H1 (cell line): ENCODE data around the gene HSPBP1. TPM values are rescaled to one million over a fixed set of nuclear protein-coding genes. Genes with fewer than 3 reads are reported as not detected.

Source experiments
- CTCF ChIA-PET: fragments of 300-600 bp; sonication (Branson Sonifier 250); formaldehyde crosslinking; loops from one replicate; lab custom pipeline; 2021; ENCODE audit not compliant: partially characterized antibody; lab: Charles Lee
- POLR2A ChIA-PET: fragments of 300-600 bp; sonication (Branson Sonifier 250); formaldehyde crosslinking; loops from one replicate; lab custom pipeline; 2021; ENCODE audit warnings: inconsistent platforms; ENCODE audit not compliant: partially characterized antibody; lab: Charles Lee
- DNase-seq, 2 experiments: peaks; one replicate each; pipeline versions ENCODE4 v3.0.0 to v3.0.0-alpha.2; 2010 to 2022; ENCODE audit warnings: low spot score in 2 of 2, low read depth in 1 of 2, mixed read lengths in 1 of 2
- FAIRE-seq: peaks from 2 replicates; lab custom pipeline; 2011; peaks lifted over from hg19 to GRCh38; lab: Jason Lieb, UNC
- H2AFZ ChIP-seq: 2 replicates; pipeline ENCODE4 v1.8.1; 2012; ENCODE audit warnings: low read length, inconsistent platforms
- H2AK5ac ChIP-seq: 2 replicates; pipeline ENCODE4 v1.6.1; 2013; ENCODE audit warnings: low read depth, low read length
- H2BK120ac ChIP-seq: replicated peaks from 2 replicates; pipeline ENCODE3; 2013; ENCODE audit warnings: low read depth, low read length, inconsistent platforms
- H2BK12ac ChIP-seq: 2 replicates; pipeline ENCODE4 v1.6.1; 2013; ENCODE audit warnings: low read depth, low read length
- H2BK15ac ChIP-seq: 2 replicates; pipeline ENCODE4 v1.6.1; 2013; ENCODE audit warnings: low read length
- H2BK20ac ChIP-seq: 2 replicates; pipeline ENCODE4 v1.6.1; 2013; ENCODE audit warnings: low read length
- H2BK5ac ChIP-seq: 2 replicates; pipeline ENCODE4 v1.6.1; 2013; ENCODE audit warnings: low read depth, low read length
- H3K14ac ChIP-seq: 2 replicates; pipeline ENCODE4 v1.6.1; 2013; ENCODE audit warnings: inconsistent platforms; ENCODE audit not compliant: insufficient read length
- H3K18ac ChIP-seq: 2 replicates; pipeline ENCODE4 v1.6.1; 2013; ENCODE audit warnings: low read length; ENCODE audit errors: extremely low read depth
- H3K23ac ChIP-seq: 2 replicates; pipeline ENCODE4 v1.6.1; 2013; ENCODE audit warnings: inconsistent platforms; ENCODE audit not compliant: insufficient read length
- H3K23me2 ChIP-seq: 2 replicates; pipeline ENCODE4 v1.6.1; 2013; ENCODE audit warnings: low read depth, low read length
- H3K27ac ChIP-seq: 2 replicates; pipeline ENCODE4 v1.6.1; 2011; ENCODE audit warnings: low read depth, low read length, inconsistent platforms
- H3K27me3 ChIP-seq, 4 experiments: replicated peaks in 1 of 4; 1 replicate in 1 of 4; 2 replicates in 3 of 4; pipeline versions ENCODE4 v1.6.1 to v1.8.1; 2011 to 2013; ENCODE audit warnings: low read length in 3 of 4, mild to moderate bottlenecking in 3 of 4, inconsistent platforms in 2 of 4, mixed read lengths in 2 of 4, moderate library complexity in 1 of 4; ENCODE audit not compliant: control insufficient read depth in 3 of 4, insufficient read depth in 3 of 4; ENCODE audit errors: extremely low read depth in 1 of 4
- H3K36me3 ChIP-seq, 4 experiments: 2 replicates each; pipeline versions ENCODE4 v1.6.1 to v1.8.1; 2011 to 2013; ENCODE audit warnings: mild to moderate bottlenecking in 4 of 4, low read length in 3 of 4, moderate library complexity in 2 of 4, control low read depth in 1 of 4, inconsistent platforms in 1 of 4; ENCODE audit not compliant: insufficient read depth in 4 of 4, control insufficient read depth in 2 of 4
- H3K4ac ChIP-seq: replicated peaks from 2 replicates; pipeline ENCODE3; 2013; ENCODE audit warnings: low read length, low read depth, mixed read lengths, inconsistent platforms; ENCODE audit not compliant: insufficient read length
- H3K4me1 ChIP-seq, 4 experiments: replicated peaks in 1 of 4; 1 replicate in 1 of 4; 2 replicates in 3 of 4; pipeline versions ENCODE4 v1.6.1 to v1.8.1; 2011 to 2013; ENCODE audit warnings: low read length in 3 of 4, inconsistent platforms in 2 of 4, mixed read lengths in 1 of 4; ENCODE audit not compliant: insufficient read depth in 4 of 4, control insufficient read depth in 3 of 4
- H3K4me2 ChIP-seq, 2 experiments: 2 replicates each; pipeline versions ENCODE4 v1.6.1 to v1.8.1; 2011 to 2013; ENCODE audit warnings: low read depth in 2 of 2, low read length in 2 of 2, control low read depth in 1 of 2, inconsistent platforms in 1 of 2, mild to moderate bottlenecking in 1 of 2; ENCODE audit not compliant: insufficient read depth in 1 of 2
- H3K4me3 ChIP-seq, 4 experiments: fragments of 200-600, 300-600 bp in 1 of 4; sonication (generic), shearing (Covaris generic), sonication (Bioruptor Twin) in 1 of 4; 2 replicates each; pipeline versions ENCODE4 v1.5.1 to v1.8.1; 2011 to 2016; ENCODE audit warnings: low read length in 4 of 4, low read depth in 3 of 4, control low read depth in 2 of 4, inconsistent platforms in 2 of 4, mild to moderate bottlenecking in 2 of 4, mixed read lengths in 1 of 4, moderate library complexity in 1 of 4; ENCODE audit not compliant: insufficient read depth in 2 of 4; ENCODE audit errors: extremely low read depth in 1 of 4
- H3K56ac ChIP-seq: replicated peaks from 2 replicates; pipeline ENCODE3; 2013; ENCODE audit warnings: low read depth, mild to moderate bottlenecking, mixed read lengths, low read length, inconsistent platforms; ENCODE audit not compliant: insufficient read length
- H3K79me1 ChIP-seq: 2 replicates; pipeline ENCODE4 v1.6.1; 2013; ENCODE audit warnings: low read depth, low read length, control low read depth
- H3K79me2 ChIP-seq, 2 experiments: 2 replicates each; pipeline versions ENCODE4 v1.6.1 to v1.8.1; 2012 to 2013; ENCODE audit warnings: low read length in 2 of 2, mild to moderate bottlenecking in 2 of 2, inconsistent platforms in 1 of 2; ENCODE audit not compliant: insufficient read depth in 2 of 2, control insufficient read depth in 1 of 2
- H3K9ac ChIP-seq, 4 experiments: replicated peaks in 1 of 4; 1 replicate in 1 of 4; 2 replicates in 3 of 4; pipeline versions ENCODE4 v1.6.1 to v1.8.1; 2011 to 2013; ENCODE audit warnings: low read depth in 3 of 4, low read length in 3 of 4, control low read depth in 2 of 4, mild to moderate bottlenecking in 2 of 4, moderate library complexity in 2 of 4, inconsistent platforms in 1 of 4; ENCODE audit errors: extremely low read depth in 1 of 4
- H3K9me3 ChIP-seq, 2 experiments: 2 replicates each; pipeline versions ENCODE4 v1.6.1 to v1.8.1; 2012 to 2013; ENCODE audit warnings: mild to moderate bottlenecking in 2 of 2, moderate library complexity in 2 of 2, control low read depth in 1 of 2, inconsistent platforms in 1 of 2, low read depth in 1 of 2, low read length in 1 of 2, mixed read lengths in 1 of 2; ENCODE audit not compliant: insufficient read depth in 2 of 2
- H4K20me1 ChIP-seq, 2 experiments: replicated peaks in 1 of 2; 2 replicates each; pipeline versions ENCODE3 to v1.8.1; 2011 to 2013; ENCODE audit warnings: inconsistent platforms in 2 of 2, low read length in 2 of 2, mild to moderate bottlenecking in 1 of 2; ENCODE audit not compliant: insufficient read depth in 2 of 2, control insufficient read depth in 1 of 2
- H4K5ac ChIP-seq: 2 replicates; pipeline ENCODE4 v1.6.1; 2013; ENCODE audit warnings: low read length, low read depth, mixed read lengths, inconsistent platforms; ENCODE audit not compliant: insufficient read length
- H4K8ac ChIP-seq: 2 replicates; pipeline ENCODE4 v1.8.0; 2013; ENCODE audit warnings: mild to moderate bottlenecking, moderate library complexity, low read length, inconsistent platforms; ENCODE audit not compliant: insufficient read depth; ENCODE audit errors: extremely low read depth
- H4K91ac ChIP-seq: replicated peaks from 2 replicates; pipeline ENCODE3; 2013; ENCODE audit warnings: low read length, mixed read lengths, inconsistent platforms; ENCODE audit not compliant: insufficient read length
- TAF1 ChIP-seq: IDR thresholded peaks from 2 replicates; pipeline ENCODE4 v1.6.1; 2011; ENCODE audit warnings: mild to moderate bottlenecking, low read depth, low read length
- WGBS, 2 experiments: shearing (Covaris generic) in 1 of 2; methylation state at CpG; one replicate each; pipeline versions ENCODE4 v1.1.6 to v1.1.7; 2013 to 2015; ENCODE audit warnings: low lambda C conversion rate in 2 of 2, mixed read lengths in 2 of 2, inconsistent platforms in 1 of 2, low coverage in 1 of 2, missing lambda C conversion rate in 1 of 2; ENCODE audit not compliant: insufficient replicate concordance in 2 of 2, insufficient coverage in 1 of 2, insufficient read length in 1 of 2; ENCODE audit errors: extremely low coverage in 1 of 2, missing lambda C conversion rate in 1 of 2; 5-methylcytosine and 5-hydroxymethylcytosine counted together
- polyA plus RNA-seq, 7 experiments: library from polyadenylated mRNA; depleted of rRNA in 3 of 7; stranded (reverse) in 5 of 7; unstranded in 2 of 7; fragments of >200 nt in 5 of 7; fragments of 200-250 nt in 2 of 7; gene quantifications; 1 replicate in 5 of 7; 2 replicates in 1 of 7; 4 replicates in 1 of 7; pipeline versions ENCODE4 v1.2.1 to v1.2.3, GENCODE V29; 2011 to 2013; ENCODE audit warnings: missing spikeins in 2 of 7, mixed read lengths in 2 of 7
- total RNA-seq: library from RNA; stranded (reverse); fragmentation: NEBNext Ultra II Directional; extraction: Animal tissue kit (Norgen Biotek cat#: 25700); gene quantifications from 2 replicates; pipeline ENCODE4 v1.2.1, GENCODE V29; 2021

HSPBP1 gene
- total and polyA plus RNA-seq, 2 of the 8 experiments (the other 6 are each of a cell fraction or from before 2014, with no cell fraction given) = 63.4 to 100 TPM

- no peak overlapping the region for H3K4me2 ChIP-seq
- H3K27me3 ChIP-seq = no peaks in the 10 kb centered on the region
- no peak overlapping the region for H2BK20ac ChIP-seq
- 93% methylated on average over 9 of the region's 18 CpGs; no CpG with 5 or more reads in 1 of the 2 experiments for WGBS, 2 experiments
- no peak overlapping the region for H2BK5ac ChIP-seq
- H3K79me1 ChIP-seq = no peaks in the 10 kb centered on the region
- no peak overlapping the region for H3K4ac ChIP-seq
- no peak overlapping the region for H3K14ac ChIP-seq
- H3K23ac ChIP-seq = no peak overlapping the region
- H3K79me2 ChIP-seq = no peaks in the 10 kb centered on the region
- no peak overlapping the region for H4K8ac ChIP-seq
- no peak overlapping the region for H4K5ac ChIP-seq
- H2AFZ ChIP-seq = no peak overlapping the region
- no peaks in the 10 kb centered on the region for H3K23me2 ChIP-seq
- H4K91ac ChIP-seq = no peak overlapping the region
- H2BK120ac ChIP-seq = no peak overlapping the region
- no peak overlapping the region for H2BK15ac ChIP-seq
- ChIA-PET POLR2A (interaction anchor here (0.9 to 4.4 kb wide), 9 partner anchors 10 to 87 kb away, joined by 3 to 32 read pairs (median 5); partner anchors contain the start of genes RPL28 and TMEM238), CTCF (interaction anchor here (0.6 to 5.1 kb wide), 7 partner anchors 10 to 52 kb away, joined by 3 to 33 read pairs (median 4); no protein-coding TSS in a partner anchor)
- H2AK5ac ChIP-seq = no peak overlapping the region
- FAIRE-seq (no peak), DNase-seq (no peak)
- no peaks in the 10 kb centered on the region for H3K9me3 ChIP-seq
- H3K18ac ChIP-seq = no peak overlapping the region
- H3K4me1 ChIP-seq = no peaks in the 10 kb centered on the region
- no peak overlapping the region for H2BK12ac ChIP-seq
- H3K36me3 ChIP-seq = peaks cover 9 to 22% (median 18%) of the 10 kb centered on the region in 4 experiments
- H3K27ac ChIP-seq = no peak overlapping the region
- H4K20me1 ChIP-seq = no peaks in the 10 kb centered on the region
- H3K4me3 ChIP-seq = no peak overlapping the region
- no peak overlapping the region for H3K9ac ChIP-seq
- H3K56ac ChIP-seq = no peak overlapping the region
- no peak for TF ChIP-seq TAF1
These were observed 31.9 kb upstream of the HSPBP1 start for GRCh38 chr19:55311797-55312196.
